ENCODE measurements around the gene THRSP.

THRSP gene

GRCh38 chr11:78063440-78064181 is at the start of gene THRSP:
TSS of gene THRSP (plus strand) at chr11:78063861. CDS start at chr11:78063882, 21 bp downstream.
- TF ChIP-seq CTCF (IDR thresholded peaks at IDR 0.05), result no peak

- no peak for TF ChIP-seq CTCF (IDR thresholded peaks at IDR 0.05)
Measured at GRCh38 chr11:78015878-78016277, 47.8 kb upstream of the THRSP start.

- TF ChIP-seq CTCF (IDR thresholded peaks at IDR 0.05), result no peak
Measured at GRCh38 chr11:78019808-78020207, 43.9 kb upstream of the THRSP start.

GRCh38 chr11:78020246-78020645 is 43.4 kb upstream of the THRSP start:
- TF ChIP-seq CTCF (IDR thresholded peaks at IDR 0.05), result no peak

- TF ChIP-seq CTCF (IDR thresholded peaks at IDR 0.05), result no peak
Measured at GRCh38 chr11:78021611-78022010, 42.0 kb upstream of the THRSP start.

GRCh38 chr11:78022397-78023396 is 41.0 kb upstream of the THRSP start, which contains the start of gene KCTD14:
TSS of gene KCTD14 (minus strand) at chr11:78023276. CDS start at chr11:78023249, 27 bp downstream.
- no peak for TF ChIP-seq CTCF (IDR thresholded peaks at IDR 0.05)

- TF ChIP-seq CTCF (IDR thresholded peaks at IDR 0.05), result no peak
Measured at GRCh38 chr11:78023426-78023825, 40.2 kb upstream of the THRSP start.

Measured in LNCAP (cell line).